HG03159 (cell line): Measurements from ENCODE around the gene KCNJ6.
"Not testable (repeated sequence)": the region's sequence is repeated elsewhere in the genome, so short reads cannot be mapped to it uniquely, and the experiment has no call there.

Experiments used
- ATAC-seq: cut with Tn5 transposase; IDR thresholded peaks from one replicate; pipeline ENCODE4 v1.9.1; 2021; ENCODE audit warnings: mild to moderate bottlenecking, moderate library complexity; ENCODE audit not compliant: unreplicated experiment

KCNJ6 gene, protein sequence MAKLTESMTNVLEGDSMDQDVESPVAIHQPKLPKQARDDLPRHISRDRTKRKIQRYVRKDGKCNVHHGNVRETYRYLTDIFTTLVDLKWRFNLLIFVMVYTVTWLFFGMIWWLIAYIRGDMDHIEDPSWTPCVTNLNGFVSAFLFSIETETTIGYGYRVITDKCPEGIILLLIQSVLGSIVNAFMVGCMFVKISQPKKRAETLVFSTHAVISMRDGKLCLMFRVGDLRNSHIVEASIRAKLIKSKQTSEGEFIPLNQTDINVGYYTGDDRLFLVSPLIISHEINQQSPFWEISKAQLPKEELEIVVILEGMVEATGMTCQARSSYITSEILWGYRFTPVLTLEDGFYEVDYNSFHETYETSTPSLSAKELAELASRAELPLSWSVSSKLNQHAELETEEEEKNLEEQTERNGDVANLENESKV

GRCh38 chr21:37916310-37917051, at the start of gene KCNJ6:
Gene KCNJ6, minus strand, starts transcription at chr21:37916457. Its CDS starts 75,775 bp downstream, at chr21:37840682.
- ATAC-seq, result no peak

GRCh38 chr21:37965088-37965805, 49.0 kb upstream of the KCNJ6 start:
- no peak for ATAC-seq

DNA sequence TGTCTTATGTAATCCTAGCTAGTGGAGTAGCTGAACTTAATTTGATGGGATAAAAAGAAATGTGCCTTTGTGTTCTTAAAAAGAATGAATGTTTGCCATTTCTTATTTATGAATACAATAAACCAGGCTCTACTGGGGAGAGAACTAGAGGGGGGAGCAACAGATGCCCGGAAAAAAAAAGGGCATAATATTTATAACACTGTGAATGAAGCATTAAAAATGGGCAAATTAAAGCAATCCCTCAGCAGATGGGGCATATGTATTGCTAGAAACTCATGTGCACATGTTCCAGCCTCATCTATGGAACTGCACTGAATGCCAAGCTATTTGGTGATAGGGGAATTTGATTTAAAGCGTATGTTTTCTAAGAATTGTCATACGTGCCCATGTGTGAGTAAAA, 42.3 kb upstream of the KCNJ6 start:
- no peak for ATAC-seq

GRCh38 chr21:37956772-37957171, 40.5 kb upstream of the KCNJ6 start:
- ATAC-seq, result no peak

DNA sequence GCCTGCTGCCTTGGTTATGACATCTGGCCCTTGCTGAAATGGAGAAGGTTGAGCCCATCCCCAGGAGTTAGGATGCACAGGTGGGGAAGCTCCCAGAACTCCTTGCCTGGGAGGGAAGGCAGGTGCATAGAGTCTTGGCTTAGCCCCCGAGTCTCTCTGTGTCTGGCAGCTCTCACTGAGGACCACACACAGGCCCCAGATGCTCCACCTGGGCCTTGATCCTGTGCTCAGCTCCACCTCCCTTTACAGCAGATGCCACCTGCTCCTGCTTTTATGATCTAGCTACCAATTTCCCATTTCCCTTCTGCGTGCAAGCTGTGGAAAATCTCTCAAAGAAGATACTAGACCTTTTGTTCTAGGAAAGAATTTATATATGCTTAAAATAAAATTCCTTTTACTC, 28.8 kb upstream of the KCNJ6 start:
- no peak for ATAC-seq

- no peak for ATAC-seq
These were observed 28.2 kb upstream of the KCNJ6 start for GRCh38 chr21:37944496-37944895.

GRCh38 chr21:37940691-37941090, 24.4 kb upstream of the KCNJ6 start:
- ATAC-seq, result no peak

DNA sequence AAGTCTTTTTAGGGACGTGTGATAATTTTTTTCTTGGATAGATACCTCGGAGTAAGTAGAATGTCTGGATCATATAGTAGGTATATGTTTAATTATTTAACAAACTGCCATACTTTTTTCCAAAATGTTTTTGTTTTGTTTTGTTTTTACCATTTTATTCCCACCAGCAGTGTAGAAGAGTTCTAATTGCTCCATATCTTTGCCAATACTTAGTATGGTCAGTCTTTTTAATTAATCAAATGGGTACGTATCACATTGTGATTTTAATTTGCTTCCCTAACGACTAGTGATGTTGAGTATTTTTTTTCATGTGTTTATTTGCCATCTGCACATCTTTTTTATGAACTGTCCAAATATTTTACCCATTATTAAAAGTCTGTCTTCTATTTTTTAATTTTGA, 23.6 kb upstream of the KCNJ6 start:
- no peak for ATAC-seq

DNA sequence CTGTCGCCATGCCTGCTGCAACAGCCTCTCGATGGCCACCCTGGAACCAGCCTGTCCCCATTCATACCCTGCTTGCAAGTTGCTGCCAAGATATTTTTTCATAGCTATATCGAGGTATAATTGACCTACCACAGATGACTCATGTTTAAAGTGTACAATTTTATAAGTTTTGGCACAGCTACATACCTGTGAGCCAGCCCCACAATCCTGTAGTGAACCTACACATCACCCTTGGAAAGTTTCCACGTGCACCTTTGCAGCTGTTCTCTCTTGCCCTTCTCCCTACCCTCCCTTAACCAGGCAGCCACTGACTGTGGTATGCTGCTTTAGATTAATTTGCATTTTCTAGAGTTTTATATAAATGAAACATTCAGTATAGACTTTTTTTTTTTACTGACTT, 23.0 kb upstream of the KCNJ6 start:
- ATAC-seq, result no peak

GRCh38 chr21:37937668-37938067, 21.4 kb upstream of the KCNJ6 start:
- ATAC-seq, result no peak

DNA sequence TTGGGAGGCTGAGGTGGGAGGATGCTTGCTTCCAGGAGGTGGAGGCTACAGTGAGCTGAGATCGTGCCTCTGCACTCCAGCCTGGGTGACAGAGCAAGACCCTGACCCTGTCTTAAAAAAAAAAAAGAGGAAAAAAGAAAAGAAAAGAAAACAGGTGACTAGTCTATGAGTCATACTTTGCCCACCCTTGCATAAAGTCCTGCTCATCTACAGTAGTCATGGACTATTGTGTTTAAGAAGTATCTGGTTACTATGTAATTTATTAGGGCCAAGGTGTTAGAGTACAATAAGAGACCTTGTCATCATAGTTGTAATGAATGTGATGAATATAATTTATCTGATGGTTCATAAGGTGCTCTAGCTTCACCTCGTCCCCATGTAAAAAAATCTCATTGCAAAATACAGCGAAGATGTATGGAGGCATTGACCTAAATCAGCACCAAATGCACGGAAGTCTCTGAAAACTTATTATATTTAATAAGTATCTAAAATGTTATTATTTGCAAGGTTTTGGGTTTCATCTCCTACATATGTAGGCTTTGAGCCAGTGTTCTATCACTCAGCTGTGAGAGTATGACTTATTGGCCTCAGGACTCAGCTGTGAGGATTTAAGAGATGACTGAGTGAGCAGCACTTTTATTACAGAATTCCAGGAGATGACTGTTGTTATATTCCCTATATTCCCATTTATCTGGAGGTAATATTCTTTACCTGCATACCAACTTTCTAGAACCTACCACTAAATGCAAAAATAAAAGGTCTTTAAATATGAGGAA, 19.9 kb upstream of the KCNJ6 start:
- no peak for ATAC-seq

DNA sequence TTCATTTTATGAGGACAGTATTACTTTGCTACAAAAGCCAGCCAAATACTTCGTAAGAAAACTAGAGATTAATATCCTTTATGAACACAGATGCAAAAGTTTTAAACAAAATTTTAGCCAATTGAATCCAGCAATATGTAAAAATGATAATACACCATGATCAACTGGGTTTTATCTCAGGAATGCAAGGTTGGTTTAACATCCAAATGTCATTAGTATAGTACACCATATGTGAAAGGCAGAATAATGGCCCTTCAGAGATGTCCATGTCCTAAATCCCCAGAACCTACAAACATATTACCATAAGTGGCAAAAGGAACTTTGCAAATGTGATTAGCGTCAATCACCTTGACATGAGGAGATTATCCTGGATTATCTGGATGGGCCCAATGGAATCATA, 16.7 kb upstream of the KCNJ6 start:
- no peak for ATAC-seq

GRCh38 chr21:37927711-37928110, 11.5 kb upstream of the KCNJ6 start:
- ATAC-seq, result no peak

DNA sequence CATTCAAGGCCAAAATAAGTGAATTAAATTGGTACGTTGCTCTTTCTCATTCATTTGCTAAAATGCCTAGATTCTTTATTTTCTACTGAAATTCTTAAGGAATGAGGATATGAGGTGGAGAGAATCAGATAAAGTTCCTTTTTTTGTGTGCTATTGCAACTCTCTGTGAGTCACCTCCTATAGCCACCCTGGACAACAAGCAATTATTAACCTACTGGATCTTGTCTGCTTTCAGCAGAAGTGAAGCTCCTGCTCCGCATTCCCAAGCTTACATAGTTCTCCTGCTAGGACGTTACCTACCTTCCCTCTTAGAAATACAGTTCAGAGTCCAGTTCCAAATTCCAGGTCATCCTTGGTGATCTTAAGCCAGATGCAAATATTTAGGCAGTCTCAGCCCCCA, 4.8 kb upstream of the KCNJ6 start:
- no peak for ATAC-seq

- ATAC-seq, result not testable (repeated sequence)
These were observed 4.0 kb upstream of the KCNJ6 start for GRCh38 chr21:37920302-37920701.

- ATAC-seq, result no peak
These were observed 1.4 kb upstream of the KCNJ6 start for GRCh38 chr21:37917612-37918011.

DNA sequence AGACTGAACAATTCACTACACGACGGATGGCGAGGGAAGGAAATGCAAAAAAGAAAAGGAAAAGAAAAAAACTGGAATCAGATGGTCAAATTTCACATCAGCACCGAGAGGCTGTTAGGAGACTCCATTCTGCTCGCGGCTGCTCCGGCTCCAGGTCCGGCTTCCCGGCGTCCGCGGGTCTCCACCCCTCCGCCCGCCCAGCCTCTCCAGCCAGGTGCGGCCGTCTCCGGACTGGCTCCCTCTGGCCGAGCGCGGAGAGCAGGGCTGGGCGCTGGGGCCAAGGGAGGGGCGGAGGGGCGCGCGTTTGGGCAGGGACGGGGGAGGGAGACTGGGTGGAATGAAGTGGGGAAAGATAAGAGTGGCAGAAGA, 332 bp downstream of the KCNJ6 start:
- ATAC-seq, result no peak

DNA sequence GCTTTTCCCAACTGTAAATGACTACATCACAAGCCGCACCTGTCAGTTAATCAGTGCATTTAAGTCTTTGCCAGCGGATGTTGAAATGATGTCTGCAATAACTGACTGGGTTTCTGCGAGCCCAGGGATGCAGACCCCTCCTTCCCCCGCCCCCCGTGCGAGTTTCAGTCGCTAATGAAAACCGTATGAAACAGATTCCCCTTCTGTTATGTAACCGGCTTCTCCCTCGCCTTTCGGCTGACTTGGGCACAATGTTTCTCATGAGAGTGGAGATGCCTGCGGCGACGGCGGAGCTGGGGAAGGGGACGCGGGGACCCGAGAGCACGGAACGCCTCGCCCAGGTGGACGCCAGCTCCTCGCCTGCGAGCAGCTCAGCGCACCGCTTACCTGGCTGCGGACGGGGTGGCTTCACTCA, 753 bp downstream of the KCNJ6 start:
- no peak for ATAC-seq

- ATAC-seq, result no peak
These were observed 3.6 kb downstream of the KCNJ6 start for GRCh38 chr21:37912616-37913015.

- ATAC-seq, result no peak
These were observed 6.3 kb downstream of the KCNJ6 start for GRCh38 chr21:37909936-37910335.

- ATAC-seq, result no peak
These were observed 7.6 kb downstream of the KCNJ6 start for GRCh38 chr21:37908691-37909090.
